Breast epithelium (tissue), 4 donors: Measurements from ENCODE around the gene PTPN3. TPM values are rescaled to one million over a fixed set of nuclear protein-coding genes. Genes with fewer than 3 reads are reported as not detected.
A peak's percentile ranks its signal among the peaks of the same experiment; 100 is the strongest.

Source experiments
- DNase-seq, 2 donors: peaks; one replicate each; pipeline ENCODE4 v3.0.0-alpha.2; 2019; ENCODE audit warnings: low spot score in 2 of 2
- H3K27ac ChIP-seq, 2 donors: fragments of 200-600 bp; sonication (generic) in 1 of 2; one replicate each; pipeline ENCODE4 v1.5.1; 2016 to 2019; ENCODE audit warnings: mild to moderate bottlenecking in 1 of 2
- H3K27me3 ChIP-seq, 2 donors: fragments of 200-600 bp; sonication (generic) in 1 of 2; one replicate each; pipeline versions ENCODE4 v1.5.1 to v1.6.0; 2017 to 2019; ENCODE audit warnings: control low read depth in 1 of 2, mild to moderate bottlenecking in 1 of 2
- H3K36me3 ChIP-seq: fragments of 200-600 bp; one replicate; pipeline ENCODE4 v1.5.1; 2019
- H3K4me1 ChIP-seq, 2 donors: fragments of 200-600 bp; sonication (generic); one replicate each; pipeline ENCODE4 v1.5.1; 2016 to 2019; ENCODE audit warnings: control low read depth in 1 of 2
- H3K4me3 ChIP-seq, 3 donors: fragments of 200-600 bp; sonication (generic); 1 replicate in 2 of 3; 2 replicates in 1 of 3; pipeline ENCODE4 v1.5.1; 2016 to 2019; ENCODE audit warnings: mild to moderate bottlenecking in 3 of 3, moderate library complexity in 2 of 3
- H3K9me3 ChIP-seq, 2 donors: fragments of 200-600 bp; sonication (generic) in 1 of 2; one replicate each; pipeline ENCODE4 v1.5.1; 2016 to 2019; ENCODE audit warnings: control low read depth in 1 of 2
- POLR2A ChIP-seq: fragments of 450-650 bp; IDR thresholded peaks from one replicate; pipeline ENCODE4 v1.6.1; 2016; ENCODE audit warnings: antibody characterized with exemption, mild to moderate bottlenecking, moderate library complexity
- POLR2AphosphoS5 ChIP-seq, 3 donors: sonication (generic); formaldehyde crosslinking; IDR thresholded peaks; one replicate each; pipeline ENCODE4 v1.6.1; 2017; ENCODE audit warnings: antibody characterized with exemption in 3 of 3
- intact Hi-C: fragments of 100-400 bp; cut with DNase I; formaldehyde crosslinking; loops from one replicate; pipeline ENCODE4 v1.15.1; 2023; ENCODE audit warnings: low total_unique reads
- total RNA-seq, 3 donors: library from RNA; depleted of rRNA; stranded (reverse); fragments of >200 nt; gene quantifications; one replicate each; pipeline ENCODE4 v1.1.0, GENCODE V29; 2016
- TF ChIP-seq, protein P1 (sequence below), 3 donors: fragments of 450-650 bp; IDR thresholded peaks; one replicate each; pipeline ENCODE4 v1.5.1; 2016 to 2017; ENCODE audit warnings: antibody characterized with exemption in 3 of 3, mild to moderate bottlenecking in 3 of 3, moderate library complexity in 3 of 3

Gene PTPN3
- total RNA-seq, 3 donors from 2014 or later, result 4.2 to 21.2 (median 14.4) TPM

DNA sequence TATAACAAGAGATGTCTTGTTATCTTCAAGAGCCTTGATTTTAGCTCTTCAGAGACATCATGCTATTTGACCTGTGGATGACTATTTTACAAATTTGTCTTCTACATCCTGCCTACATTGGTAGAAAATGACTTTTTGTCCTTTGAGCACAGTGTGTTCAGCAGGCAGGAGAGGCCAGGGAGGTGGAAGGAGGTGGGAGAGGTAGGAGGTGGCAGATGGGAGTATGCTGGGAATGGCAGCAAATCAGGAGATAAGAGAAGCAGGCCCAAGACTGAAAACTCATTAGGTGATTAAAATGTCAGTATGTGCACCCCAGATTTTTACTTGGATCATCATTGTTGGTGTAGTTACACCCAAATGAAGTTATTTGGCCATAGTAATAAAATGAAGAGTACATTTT, 44.1 kb downstream of the PTPN3 start:
- intact Hi-C loops, result no loop called here
- TF ChIP-seq POLR2A (no peak), POLR2AphosphoS5 (IDR thresholded peaks at IDR 0.05) (no peak)
- TF ChIP-seq, protein P1, sequence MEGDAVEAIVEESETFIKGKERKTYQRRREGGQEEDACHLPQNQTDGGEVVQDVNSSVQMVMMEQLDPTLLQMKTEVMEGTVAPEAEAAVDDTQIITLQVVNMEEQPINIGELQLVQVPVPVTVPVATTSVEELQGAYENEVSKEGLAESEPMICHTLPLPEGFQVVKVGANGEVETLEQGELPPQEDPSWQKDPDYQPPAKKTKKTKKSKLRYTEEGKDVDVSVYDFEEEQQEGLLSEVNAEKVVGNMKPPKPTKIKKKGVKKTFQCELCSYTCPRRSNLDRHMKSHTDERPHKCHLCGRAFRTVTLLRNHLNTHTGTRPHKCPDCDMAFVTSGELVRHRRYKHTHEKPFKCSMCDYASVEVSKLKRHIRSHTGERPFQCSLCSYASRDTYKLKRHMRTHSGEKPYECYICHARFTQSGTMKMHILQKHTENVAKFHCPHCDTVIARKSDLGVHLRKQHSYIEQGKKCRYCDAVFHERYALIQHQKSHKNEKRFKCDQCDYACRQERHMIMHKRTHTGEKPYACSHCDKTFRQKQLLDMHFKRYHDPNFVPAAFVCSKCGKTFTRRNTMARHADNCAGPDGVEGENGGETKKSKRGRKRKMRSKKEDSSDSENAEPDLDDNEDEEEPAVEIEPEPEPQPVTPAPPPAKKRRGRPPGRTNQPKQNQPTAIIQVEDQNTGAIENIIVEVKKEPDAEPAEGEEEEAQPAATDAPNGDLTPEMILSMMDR (IDR thresholded peaks at IDR 0.05), result no peak
- Histone ChIP-seq H3K27me3 (no peaks in the 10 kb centered on the region), H3K4me3 (no peak overlapping the region), H3K4me1 (no peaks in the 10 kb centered on the region), H3K9me3 (no peaks in the 10 kb centered on the region), H3K36me3 (no peaks in the 10 kb centered on the region), H3K27ac (no peak overlapping the region)
- no peak for DNase-seq

DNA sequence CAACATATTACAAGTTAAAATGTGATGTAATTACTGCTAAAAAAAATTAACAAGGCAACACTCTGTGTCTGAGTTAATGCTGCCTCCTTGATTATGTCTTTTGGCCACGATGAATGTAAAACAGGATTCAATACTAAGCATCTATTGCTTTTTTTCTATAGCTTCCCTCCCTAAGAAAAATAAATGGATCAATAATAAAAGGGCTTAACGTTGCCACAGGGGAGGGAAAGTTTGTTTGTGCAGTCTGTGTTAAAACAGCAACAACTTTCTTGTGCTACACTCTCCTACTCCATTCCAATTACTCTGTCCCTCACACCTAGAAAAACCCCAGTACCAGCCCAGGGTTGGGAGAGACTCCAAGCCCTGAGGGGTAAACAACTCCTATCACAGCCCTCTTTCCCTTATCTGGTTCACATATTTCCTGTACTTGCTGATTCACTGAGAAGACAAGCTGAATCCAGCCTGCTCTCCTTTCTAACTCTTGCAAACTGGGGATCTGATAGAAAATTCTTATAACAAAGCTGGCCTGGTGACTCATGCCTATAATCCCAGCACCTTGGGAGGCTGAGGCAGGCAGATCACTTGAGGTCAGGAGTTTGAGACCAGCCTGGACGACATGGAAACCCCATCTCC, 44.8 kb downstream of the PTPN3 start:
- no peaks in the 10 kb centered on the region for H3K9me3 ChIP-seq
- DNase-seq, result peak in 1 of 2 donors; percentile 37
- H3K27me3 ChIP-seq, result no peaks in the 10 kb centered on the region
- intact Hi-C loops, result no loop called here
- no peaks in the 10 kb centered on the region for H3K36me3 ChIP-seq
- TF ChIP-seq POLR2A (no peak), POLR2AphosphoS5 (IDR thresholded peaks at IDR 0.05) (no peak)
- TF ChIP-seq, protein P1 (IDR thresholded peaks at IDR 0.05), result no peak
- no peaks in the 10 kb centered on the region for H3K4me1 ChIP-seq
- peak overlapping the region in 1 of 2 donors; percentile 33 for H3K27ac ChIP-seq
- no peak overlapping the region for H3K4me3 ChIP-seq

DNA sequence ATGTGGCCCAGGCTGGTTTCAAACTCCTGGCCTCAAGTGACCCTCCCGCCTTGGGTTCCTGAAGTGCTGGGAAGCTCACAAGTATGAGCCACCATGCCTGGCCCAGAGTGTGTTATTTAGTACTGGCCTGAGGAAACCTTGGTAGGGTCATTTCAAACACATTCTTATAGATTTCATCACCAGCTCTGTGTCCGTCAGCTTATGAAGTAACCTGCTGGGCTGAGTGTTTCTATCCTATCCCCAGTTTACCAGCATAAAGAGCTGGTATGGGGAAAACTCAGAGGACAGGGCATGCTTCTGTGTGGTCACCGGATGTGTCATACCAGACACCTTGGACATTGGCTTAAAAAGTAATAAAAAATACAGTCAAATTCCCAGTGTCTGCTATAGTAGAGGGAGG, 45.3 kb downstream of the PTPN3 start:
- Histone ChIP-seq H3K36me3 (no peaks in the 10 kb centered on the region), H3K4me3 (no peak overlapping the region), H3K4me1 (no peaks in the 10 kb centered on the region), H3K27me3 (no peaks in the 10 kb centered on the region), H3K9me3 (no peaks in the 10 kb centered on the region), H3K27ac (no peak overlapping the region)
- no peak for DNase-seq
- intact Hi-C loops, result no loop called here
- TF ChIP-seq, protein P1 (IDR thresholded peaks at IDR 0.05), result no peak
- TF ChIP-seq POLR2A (no peak), POLR2AphosphoS5 (IDR thresholded peaks at IDR 0.05) (no peak)

DNA sequence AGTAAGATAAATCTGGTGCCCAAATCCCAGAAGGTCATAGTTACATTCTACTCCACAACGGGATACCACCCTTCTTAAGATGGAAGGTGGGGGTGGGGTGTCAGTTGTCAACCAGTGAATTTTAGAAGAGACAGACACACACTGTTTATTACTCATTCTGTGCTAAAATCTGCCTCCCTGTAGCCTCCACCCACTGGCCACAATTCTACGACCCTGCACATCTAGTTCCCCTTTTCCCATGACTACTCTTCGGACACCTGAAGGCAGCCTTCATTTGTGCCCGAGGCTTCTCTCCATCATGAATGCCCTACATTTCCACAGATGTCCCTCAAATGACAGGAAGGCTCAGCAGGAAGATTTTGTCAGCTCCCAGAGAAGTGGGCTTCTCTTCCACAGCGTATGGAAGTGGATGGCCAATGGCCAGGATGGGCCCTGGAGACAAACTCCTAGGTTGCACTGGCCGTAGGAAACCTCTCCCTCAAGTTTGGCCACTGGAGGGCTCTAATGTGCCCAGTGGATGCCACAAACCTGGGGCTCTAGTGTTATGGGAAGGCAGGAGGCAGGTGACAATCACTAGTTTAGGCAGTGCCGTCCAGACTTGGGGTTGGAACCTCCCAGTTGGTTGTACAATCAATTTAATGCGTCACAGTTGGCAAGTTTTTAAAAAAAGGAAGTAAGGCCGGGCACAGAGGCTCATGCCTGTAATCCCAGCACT, 46.6 kb downstream of the PTPN3 start:
- intact Hi-C loops, result no loop called here
- no peak for DNase-seq
- Histone ChIP-seq H3K27ac (no peak overlapping the region), H3K27me3 (no peaks in the 10 kb centered on the region), H3K9me3 (no peaks in the 10 kb centered on the region), H3K4me3 (no peak overlapping the region), H3K4me1 (no peaks in the 10 kb centered on the region), H3K36me3 (no peaks in the 10 kb centered on the region)
- no peak for TF ChIP-seq POLR2AphosphoS5 (IDR thresholded peaks at IDR 0.05)
- TF ChIP-seq POLR2A, result no peak
- TF ChIP-seq, protein P1 (IDR thresholded peaks at IDR 0.05), result no peak

DNA sequence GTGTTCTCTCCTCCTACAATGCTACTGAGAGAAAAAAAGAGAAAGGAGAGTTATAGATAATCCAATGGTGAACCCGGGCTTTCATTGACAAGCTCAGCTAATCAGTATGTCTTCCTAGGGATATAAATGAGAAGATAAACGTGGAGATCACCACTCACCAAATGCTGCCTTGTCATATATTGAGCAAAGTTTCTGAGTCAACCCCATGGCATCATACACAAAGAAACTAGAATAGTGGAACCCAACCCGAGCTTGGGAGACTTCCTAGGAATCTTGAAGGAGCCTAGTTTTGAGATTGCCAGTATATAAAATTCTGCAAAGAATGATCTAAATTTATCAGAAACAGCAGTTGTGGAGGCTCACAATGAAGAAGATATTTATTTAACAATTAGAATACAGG, 47.8 kb downstream of the PTPN3 start:
- no peaks in the 10 kb centered on the region for H3K4me1 ChIP-seq
- DNase-seq, result no peak
- TF ChIP-seq POLR2A, result no peak
- TF ChIP-seq, protein P1 (IDR thresholded peaks at IDR 0.05), result no peak
- TF ChIP-seq POLR2AphosphoS5 (IDR thresholded peaks at IDR 0.05), result no peak
- no peaks in the 10 kb centered on the region for H3K27me3 ChIP-seq
- H3K27ac ChIP-seq, result peak overlapping the region in 1 of 2 donors; percentile 60
- no peaks in the 10 kb centered on the region for H3K9me3 ChIP-seq
- no peak overlapping the region for H3K4me3 ChIP-seq
- H3K36me3 ChIP-seq, result no peaks in the 10 kb centered on the region
- intact Hi-C loops, result no loop called here
